Measurements from ENCODE around the gene MATN3. TPM values are rescaled to one million over a fixed set of nuclear protein-coding genes. Genes with fewer than 3 reads are reported as not detected.
A peak's percentile ranks its signal among the peaks of the same experiment; 100 is the strongest.

MATN3 gene
- total and polyA plus RNA-seq, 5 donors from 2014 or later = not detected

DNA sequence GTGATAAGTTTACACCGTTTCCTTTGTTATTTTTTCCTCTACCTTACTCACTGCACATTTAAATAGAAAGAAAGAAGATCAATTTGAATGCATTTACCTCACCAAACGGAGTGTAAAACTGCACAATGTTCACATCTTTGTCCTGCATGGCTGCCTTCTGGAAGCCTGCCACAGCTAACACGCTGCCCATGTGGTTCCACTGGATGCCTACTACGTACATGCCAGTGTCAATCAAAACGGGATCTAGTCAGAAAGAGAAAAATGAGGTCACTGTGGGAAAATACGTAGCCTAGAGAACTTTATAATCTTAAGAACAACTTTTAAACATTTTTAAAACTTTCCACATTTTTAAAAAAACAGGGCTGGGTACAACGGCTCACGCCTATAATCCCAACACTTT, 39.0 kb downstream of the MATN3 start:
- peaks cover 11% of the 10 kb centered on the region for H3K36me3 ChIP-seq (ENCODE audit: control insufficient read depth, insufficient read depth, low read length)
- DNase-seq (no peak), ATAC-seq (ENCODE audit: low read depth in 2 of 2) (no peak)
- peaks cover 20% of the 10 kb centered on the region for H3K36me3 Mint-ChIP-seq
- no peaks in the 10 kb centered on the region for H3K9me3 ChIP-seq (ENCODE audit: control insufficient read depth in 2 of 2, low read length in 2 of 2)
- no peak overlapping the region for H3K27ac ChIP-seq (ENCODE audit: insufficient read depth, low read length, poor library complexity, severe bottlenecking)
- peaks cover 0 to 12% (median 7%) of the 10 kb centered on the region in 4 donors for H3K4me1 Mint-ChIP-seq
- H3K27me3 Mint-ChIP-seq = no peaks in the 10 kb centered on the region
- no peak overlapping the region for H3K4me3 ChIP-seq (ENCODE audit: low read depth, low read length)
- H3K4me3 Mint-ChIP-seq = no peak overlapping the region
- H3K9me3 Mint-ChIP-seq = no peaks in the 10 kb centered on the region
- no peak overlapping the region for H3K27ac Mint-ChIP-seq
- no peaks in the 10 kb centered on the region for H3K4me1 ChIP-seq (ENCODE audit: control insufficient read depth, insufficient read depth, low read length, poor library complexity, severe bottlenecking)
- H3K27me3 ChIP-seq (ENCODE audit: control insufficient read depth, insufficient read depth, low read length) = no peaks in the 10 kb centered on the region

DNA sequence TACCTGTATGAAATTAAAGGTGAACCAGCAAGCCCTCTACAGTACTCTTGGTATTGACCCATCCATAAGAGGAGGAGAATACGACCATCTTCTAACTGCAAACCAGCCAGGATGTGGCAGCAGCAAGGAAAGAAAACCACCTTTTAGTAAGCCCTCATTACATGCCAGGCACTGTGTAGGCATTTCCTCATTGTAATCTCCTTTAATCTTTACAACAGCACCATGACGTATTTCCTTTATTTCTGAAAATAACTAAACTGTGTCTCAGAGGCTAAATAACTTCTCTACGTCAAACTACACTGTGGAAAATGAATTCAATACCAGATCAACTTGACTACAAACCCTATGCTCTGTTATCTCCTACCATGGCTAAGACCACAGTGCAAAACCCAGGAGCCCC, 40.8 kb downstream of the MATN3 start:
- peak; percentile 1 to 59 (median 56) for DNase-seq
- H3K9me3 Mint-ChIP-seq = no peaks in the 10 kb centered on the region
- H3K4me3 Mint-ChIP-seq = no peak overlapping the region
- peaks cover 0 to 12% (median 7%) of the 10 kb centered on the region in 4 donors for H3K4me1 Mint-ChIP-seq
- Histone ChIP-seq H3K27me3 (ENCODE audit: control insufficient read depth, insufficient read depth, low read length) (no peaks in the 10 kb centered on the region), H3K36me3 (ENCODE audit: control insufficient read depth, insufficient read depth, low read length) (peaks cover 6% of the 10 kb centered on the region), H3K27ac (ENCODE audit: insufficient read depth, low read length, poor library complexity, severe bottlenecking) (peak overlapping the region; percentile 57), H3K9me3 (ENCODE audit: control insufficient read depth in 2 of 2, low read length in 2 of 2) (no peaks in the 10 kb centered on the region), H3K4me1 (ENCODE audit: control insufficient read depth, insufficient read depth, low read length, poor library complexity, severe bottlenecking) (no peaks in the 10 kb centered on the region), H3K4me3 (ENCODE audit: low read depth, low read length) (no peak overlapping the region)
- peaks cover 23% of the 10 kb centered on the region for H3K36me3 Mint-ChIP-seq
- peak overlapping the region; percentile 17 to 88 (median 83) for H3K27ac Mint-ChIP-seq
- no peaks in the 10 kb centered on the region for H3K27me3 Mint-ChIP-seq
- peak; percentile 75 to 79 for ATAC-seq (ENCODE audit: low read depth in 2 of 2)

DNA sequence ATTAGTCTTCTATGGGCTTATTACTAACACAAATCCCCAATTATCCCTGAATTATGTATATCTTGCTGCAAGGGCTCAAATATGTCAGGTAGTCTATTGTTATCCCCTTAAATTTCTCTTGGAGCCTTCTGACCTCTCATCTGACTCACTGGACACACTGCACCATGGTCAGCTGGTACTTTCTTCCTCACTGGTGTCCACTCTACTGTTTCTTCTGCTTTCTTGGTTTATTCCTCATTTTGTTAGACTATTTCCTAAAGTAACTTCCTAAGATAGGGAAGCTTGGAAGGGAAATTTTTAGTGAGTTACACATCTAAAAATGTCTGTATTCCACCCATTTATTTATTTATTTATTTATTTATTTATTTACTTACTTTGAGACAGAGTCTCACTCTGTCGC, 49.1 kb downstream of the MATN3 start:
- Histone ChIP-seq H3K27me3 (ENCODE audit: control insufficient read depth, insufficient read depth, low read length) (no peaks in the 10 kb centered on the region), H3K27ac (ENCODE audit: insufficient read depth, low read length, poor library complexity, severe bottlenecking) (no peak overlapping the region), H3K4me3 (ENCODE audit: low read depth, low read length) (no peak overlapping the region), H3K9me3 (ENCODE audit: control insufficient read depth in 2 of 2, low read length in 2 of 2) (no peaks in the 10 kb centered on the region), H3K36me3 (ENCODE audit: control insufficient read depth, insufficient read depth, low read length) (no peaks in the 10 kb centered on the region), H3K4me1 (ENCODE audit: control insufficient read depth, insufficient read depth, low read length, poor library complexity, severe bottlenecking) (no peaks in the 10 kb centered on the region)
- H3K27ac Mint-ChIP-seq = no peak overlapping the region
- DNase-seq (no peak), ATAC-seq (ENCODE audit: low read depth in 2 of 2) (no peak)
- no peaks in the 10 kb centered on the region for H3K9me3 Mint-ChIP-seq
- H3K36me3 Mint-ChIP-seq = peaks cover 17% of the 10 kb centered on the region
- no peaks in the 10 kb centered on the region for H3K27me3 Mint-ChIP-seq
- no peaks in the 10 kb centered on the region for H3K4me1 Mint-ChIP-seq
- H3K4me3 Mint-ChIP-seq = no peak overlapping the region

DNA sequence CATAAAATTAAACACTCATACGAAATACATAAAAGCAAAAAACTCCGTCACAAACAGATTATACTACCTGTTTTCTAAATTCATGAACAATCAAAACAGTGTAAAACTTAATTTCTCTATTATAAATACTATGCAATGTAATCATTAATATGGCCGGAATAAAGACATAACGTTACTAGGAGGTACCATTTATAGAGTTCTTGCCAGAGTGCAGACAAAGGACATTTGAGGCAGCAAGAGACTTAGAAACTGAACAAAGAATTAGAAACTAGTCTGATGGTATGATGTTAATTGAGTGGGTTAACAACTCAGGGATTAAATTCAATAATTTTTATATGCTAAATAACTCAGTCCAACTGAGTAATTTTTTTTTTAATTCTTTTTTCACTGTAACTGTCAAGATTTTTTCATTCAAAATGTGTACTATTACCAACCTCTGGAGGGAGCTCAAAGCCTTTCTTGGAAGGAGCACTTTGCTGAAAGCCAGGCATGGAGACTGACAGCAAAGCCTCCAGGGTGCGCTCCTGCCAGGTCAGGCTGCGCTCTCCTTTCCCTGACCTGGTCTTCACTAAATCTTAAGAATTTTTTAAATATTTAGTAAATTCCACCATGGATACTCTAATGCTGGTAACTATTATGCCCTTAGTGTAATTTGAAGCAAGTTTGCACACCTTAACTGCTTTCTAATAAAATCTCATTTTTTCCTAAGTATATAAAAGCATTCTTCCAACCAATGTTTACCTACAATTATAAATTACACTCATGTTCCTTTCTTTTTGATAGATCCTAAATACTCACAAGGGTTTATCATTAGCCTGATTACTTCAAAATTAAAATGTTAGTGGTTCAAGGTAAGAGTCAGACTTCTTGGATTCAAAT, 56.7 kb downstream of the MATN3 start:
- peak; percentile 75 to 77 for ATAC-seq (ENCODE audit: low read depth in 2 of 2)
- H3K27ac ChIP-seq (ENCODE audit: insufficient read depth, low read length, poor library complexity, severe bottlenecking) = no peak overlapping the region
- H3K4me3 Mint-ChIP-seq = no peak overlapping the region
- H3K27me3 ChIP-seq (ENCODE audit: control insufficient read depth, insufficient read depth, low read length) = no peaks in the 10 kb centered on the region
- H3K36me3 ChIP-seq (ENCODE audit: control insufficient read depth, insufficient read depth, low read length) = no peaks in the 10 kb centered on the region
- H3K4me3 ChIP-seq (ENCODE audit: low read depth, low read length) = no peak overlapping the region
- no peaks in the 10 kb centered on the region for H3K4me1 ChIP-seq (ENCODE audit: control insufficient read depth, insufficient read depth, low read length, poor library complexity, severe bottlenecking)
- no peaks in the 10 kb centered on the region for H3K9me3 ChIP-seq (ENCODE audit: control insufficient read depth in 2 of 2, low read length in 2 of 2)
- no peak overlapping the region for H3K27ac Mint-ChIP-seq
- H3K4me1 Mint-ChIP-seq = peaks cover 0 to 3% (median 0%) of the 10 kb centered on the region in 4 donors
- no peaks in the 10 kb centered on the region for H3K27me3 Mint-ChIP-seq
- peaks cover 0 to 3% (median 0%) of the 10 kb centered on the region in 7 donors for H3K9me3 Mint-ChIP-seq
- H3K36me3 Mint-ChIP-seq = peaks cover 8% of the 10 kb centered on the region
- peak; percentile 19 to 74 (median 57) for DNase-seq

DNA sequence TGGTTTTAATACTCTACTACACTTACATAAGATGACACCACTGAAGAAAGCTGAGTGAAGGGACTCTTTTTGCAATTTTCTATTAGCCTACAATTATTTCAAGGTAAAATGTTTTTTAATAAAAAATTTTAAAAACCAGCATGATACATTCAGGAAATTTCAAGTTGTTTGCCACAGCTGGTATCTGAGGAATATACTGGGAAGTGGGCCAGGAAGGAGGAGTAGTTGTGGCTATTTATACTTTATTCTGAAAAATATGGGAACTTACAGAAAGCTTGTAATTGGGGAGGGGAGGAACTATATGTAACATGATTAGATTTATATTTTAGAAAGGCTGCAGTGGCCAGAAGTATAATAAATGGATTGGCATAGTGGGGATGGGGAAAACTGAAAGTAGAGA, 63.4 kb downstream of the MATN3 start:
- peaks cover 27% of the 10 kb centered on the region for H3K36me3 Mint-ChIP-seq
- H3K4me3 ChIP-seq (ENCODE audit: low read depth, low read length) = no peak overlapping the region
- no peak for DNase-seq
- H3K9me3 ChIP-seq (ENCODE audit: control insufficient read depth in 2 of 2, low read length in 2 of 2) = no peaks in the 10 kb centered on the region
- H3K27me3 Mint-ChIP-seq = no peaks in the 10 kb centered on the region
- no peak overlapping the region for H3K4me3 Mint-ChIP-seq
- peaks cover 2% of the 10 kb centered on the region for H3K36me3 ChIP-seq (ENCODE audit: control insufficient read depth, insufficient read depth, low read length)
- H3K27me3 ChIP-seq (ENCODE audit: control insufficient read depth, insufficient read depth, low read length) = no peaks in the 10 kb centered on the region
- H3K4me1 ChIP-seq (ENCODE audit: control insufficient read depth, insufficient read depth, low read length, poor library complexity, severe bottlenecking) = no peaks in the 10 kb centered on the region
- H3K9me3 Mint-ChIP-seq = peaks cover 0 to 3% (median 0%) of the 10 kb centered on the region in 7 donors
- H3K27ac Mint-ChIP-seq = no peak overlapping the region
- no peak overlapping the region for H3K27ac ChIP-seq (ENCODE audit: insufficient read depth, low read length, poor library complexity, severe bottlenecking)
- H3K4me1 Mint-ChIP-seq = no peaks in the 10 kb centered on the region
- ATAC-seq (ENCODE audit: low read depth in 2 of 2) = no peak

DNA sequence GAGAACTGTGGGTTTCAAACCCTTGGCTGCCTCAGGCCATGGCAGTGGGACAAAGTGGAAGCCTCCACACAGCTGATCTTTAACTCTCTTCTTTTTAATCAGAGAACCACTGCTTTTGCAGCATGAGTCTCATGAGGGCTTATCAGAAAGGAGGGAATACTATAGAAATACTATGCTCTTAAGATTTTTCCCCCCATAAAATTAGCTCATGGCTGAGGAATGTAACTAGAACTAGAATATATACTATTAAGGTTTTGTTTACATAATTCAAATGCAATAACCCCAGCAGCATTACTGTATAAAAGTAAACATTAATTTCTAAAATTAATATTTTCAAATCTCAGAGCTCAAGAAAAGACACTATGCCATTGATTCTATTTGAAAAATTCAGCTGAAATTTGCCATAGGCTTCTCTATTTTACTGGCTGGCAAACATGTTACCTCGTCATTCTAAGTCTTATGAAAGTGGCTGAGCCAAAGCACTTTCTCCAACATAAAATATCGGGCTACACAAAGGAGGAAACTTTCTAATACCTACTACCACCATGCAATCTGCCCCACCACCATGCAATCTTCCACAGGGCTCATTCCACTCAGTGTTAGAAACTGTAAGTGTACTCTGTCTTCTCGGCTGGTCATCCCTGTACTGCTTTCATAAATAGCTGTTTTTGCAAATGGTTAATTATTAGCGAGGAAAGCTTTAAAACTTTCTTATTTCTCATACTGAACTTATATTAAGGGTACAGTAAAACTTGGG, 65.1 kb downstream of the MATN3 start:
- H3K4me1 Mint-ChIP-seq = no peaks in the 10 kb centered on the region
- H3K27ac Mint-ChIP-seq = no peak overlapping the region
- peaks cover 0 to 1% (median 0%) of the 10 kb centered on the region in 7 donors for H3K9me3 Mint-ChIP-seq
- H3K4me1 ChIP-seq (ENCODE audit: control insufficient read depth, insufficient read depth, low read length, poor library complexity, severe bottlenecking) = no peaks in the 10 kb centered on the region
- H3K4me3 ChIP-seq (ENCODE audit: low read depth, low read length) = no peak overlapping the region
- H3K36me3 ChIP-seq (ENCODE audit: control insufficient read depth, insufficient read depth, low read length) = peaks cover 2% of the 10 kb centered on the region
- no peak overlapping the region for H3K27ac ChIP-seq (ENCODE audit: insufficient read depth, low read length, poor library complexity, severe bottlenecking)
- H3K36me3 Mint-ChIP-seq = peaks cover 23% of the 10 kb centered on the region
- ATAC-seq (ENCODE audit: low read depth in 2 of 2) (no peak), DNase-seq (no peak)
- no peaks in the 10 kb centered on the region for H3K9me3 ChIP-seq (ENCODE audit: control insufficient read depth in 2 of 2, low read length in 2 of 2)
- no peak overlapping the region for H3K4me3 Mint-ChIP-seq
- H3K27me3 ChIP-seq (ENCODE audit: control insufficient read depth, insufficient read depth, low read length) = no peaks in the 10 kb centered on the region
- no peaks in the 10 kb centered on the region for H3K27me3 Mint-ChIP-seq

DNA sequence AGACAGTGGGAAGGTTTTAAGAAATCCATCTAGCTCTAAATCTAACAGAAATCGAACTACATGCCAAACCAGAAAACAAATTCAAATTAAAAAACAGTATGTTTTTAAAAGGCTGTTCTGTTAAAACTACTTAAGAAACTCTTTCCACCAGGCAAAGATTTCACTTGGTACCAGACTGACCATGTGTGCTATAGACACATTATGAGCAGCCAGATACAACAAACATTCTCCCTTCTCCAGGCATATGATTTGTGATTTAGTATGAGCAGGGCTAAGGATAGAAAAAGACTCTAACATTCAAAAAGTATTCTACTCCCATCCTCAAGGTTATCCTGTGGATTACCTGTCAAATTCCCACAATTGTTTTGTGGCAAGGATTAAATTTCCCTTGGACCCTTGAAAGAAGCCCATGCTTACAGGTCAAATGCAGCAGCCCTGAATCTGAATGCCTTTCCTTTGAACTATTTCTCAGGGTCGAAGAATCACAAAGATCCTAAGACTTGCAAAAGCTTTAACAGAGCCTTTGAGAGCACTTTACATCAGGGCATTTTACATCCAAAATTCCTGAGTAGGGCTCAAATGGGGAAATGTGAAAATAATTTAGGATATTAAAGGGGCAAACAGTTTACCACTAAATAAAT, 68.1 kb downstream of the MATN3 start:
- Histone ChIP-seq H3K27me3 (ENCODE audit: control insufficient read depth, insufficient read depth, low read length) (no peaks in the 10 kb centered on the region), H3K4me1 (ENCODE audit: control insufficient read depth, insufficient read depth, low read length, poor library complexity, severe bottlenecking) (no peaks in the 10 kb centered on the region), H3K27ac (ENCODE audit: insufficient read depth, low read length, poor library complexity, severe bottlenecking) (no peak overlapping the region), H3K36me3 (ENCODE audit: control insufficient read depth, insufficient read depth, low read length) (peaks cover 2% of the 10 kb centered on the region), H3K4me3 (ENCODE audit: low read depth, low read length) (no peak overlapping the region), H3K9me3 (ENCODE audit: control insufficient read depth in 2 of 2, low read length in 2 of 2) (no peaks in the 10 kb centered on the region)
- no peaks in the 10 kb centered on the region for H3K9me3 Mint-ChIP-seq
- H3K27ac Mint-ChIP-seq = no peak overlapping the region
- H3K36me3 Mint-ChIP-seq = peaks cover 18% of the 10 kb centered on the region
- no peak for ATAC-seq (ENCODE audit: low read depth in 2 of 2)
- no peak for DNase-seq
- no peaks in the 10 kb centered on the region for H3K4me1 Mint-ChIP-seq
- no peak overlapping the region for H3K4me3 Mint-ChIP-seq
- H3K27me3 Mint-ChIP-seq = no peaks in the 10 kb centered on the region

Data from CD4-positive, CD25-positive, alpha-beta regulatory T cell (primary cell).